Measurements from ENCODE around the gene CSTA.

CSTA gene

GRCh38 chr3:122382888-122383666 lies 58.0 kb downstream of the CSTA start, which contains the start of gene MIX23:
TSS of gene MIX23 (minus strand) at chr3:122383231. CDS start at chr3:122383224, 7 bp downstream.
- peak; percentile 62 to 64 for DNase-seq (ENCODE audit: low read depth in 2 of 2)

GRCh38 chr3:122383771-122384697 lies 59.0 kb downstream of the CSTA start, which contains the start of gene FAM162A:
TSS of gene FAM162A (plus strand) at chr3:122384182. CDS start at chr3:122384266, 84 bp downstream.
- peak; percentile 47 to 69 for DNase-seq (ENCODE audit: low read depth in 2 of 2)

- no peak for DNase-seq (ENCODE audit: low read depth in 2 of 2)
These were observed 62.7 kb downstream of the CSTA start for GRCh38 chr3:122387709-122388108.

GRCh38 chr3:122389197-122389596 lies 64.1 kb downstream of the CSTA start:
- DNase-seq (ENCODE audit: low read depth in 2 of 2) = no peak

- DNase-seq (ENCODE audit: low read depth in 2 of 2) = no peak
These were observed 64.8 kb downstream of the CSTA start for GRCh38 chr3:122389892-122390291.

- DNase-seq (ENCODE audit: low read depth in 2 of 2) = no peak
These were observed 65.6 kb downstream of the CSTA start for GRCh38 chr3:122390665-122391064.
